Measurements from ENCODE around the gene LRP2BP. TPM values are rescaled to one million over a fixed set of nuclear protein-coding genes. Genes with fewer than 3 reads are reported as not detected.

LRP2BP gene
- polyA plus RNA-seq (2011; rRNA removed), result 0.13 and 0.15 TPM in 2 replicates
- 0.09 and 0.10 TPM in 2 replicates for polyA minus RNA-seq (2011; rRNA and poly(A)+ RNA removed)

DNA sequence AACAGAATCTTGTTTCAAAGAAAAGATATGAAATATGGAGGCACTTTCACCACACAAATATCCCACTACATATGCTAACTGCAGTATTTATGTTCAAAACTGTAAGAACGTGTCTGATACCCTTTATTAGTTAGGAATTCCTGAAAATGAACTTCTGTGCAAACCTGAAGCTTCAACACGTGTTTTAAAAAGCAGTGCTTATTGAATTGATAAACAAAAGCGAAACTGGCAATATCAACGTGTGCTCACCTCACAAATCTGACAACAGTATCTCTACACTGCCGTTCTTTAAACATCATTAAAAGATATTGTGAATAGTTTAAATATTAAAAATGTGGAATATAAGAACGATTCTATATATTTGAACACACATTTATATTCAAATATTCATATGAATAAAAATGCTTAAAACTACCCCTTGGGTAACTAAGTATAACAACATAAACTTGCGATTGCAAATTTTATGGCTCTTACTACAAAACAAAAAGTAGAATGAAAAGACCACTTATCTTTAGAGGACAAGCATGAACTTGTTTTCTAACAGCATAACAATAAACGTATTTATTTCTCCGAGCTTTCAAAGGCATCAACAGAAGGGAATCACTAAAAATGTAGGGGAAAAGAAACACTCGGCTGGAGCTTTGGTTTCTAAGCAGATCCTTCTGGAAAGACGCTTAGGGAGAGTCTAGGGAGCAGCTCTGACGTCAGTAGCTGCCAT lies at the start of gene LRP2BP:
Gene LRP2BP (minus strand): TSS at position 687 of the 718 bp plus-strand sequence. CDS start 17,738 bp downstream, outside the sequence.
- Histone ChIP-seq H3K36me3 (ENCODE audit: control insufficient read depth, insufficient read depth, low read length) (no peaks in the 10 kb centered on the region), H3K27me3 (ENCODE audit: control insufficient read depth, insufficient read depth, low read length) (no peaks in the 10 kb centered on the region), H3K4me3 (ENCODE audit: low read depth, low read length) (peak within 1 kb of the TSS; percentile 84)
- no peak for DNase-seq (ENCODE audit: low read depth)
- POLR2A ChIA-PET, result no interaction called here
- TF ChIP-seq, protein P1, sequence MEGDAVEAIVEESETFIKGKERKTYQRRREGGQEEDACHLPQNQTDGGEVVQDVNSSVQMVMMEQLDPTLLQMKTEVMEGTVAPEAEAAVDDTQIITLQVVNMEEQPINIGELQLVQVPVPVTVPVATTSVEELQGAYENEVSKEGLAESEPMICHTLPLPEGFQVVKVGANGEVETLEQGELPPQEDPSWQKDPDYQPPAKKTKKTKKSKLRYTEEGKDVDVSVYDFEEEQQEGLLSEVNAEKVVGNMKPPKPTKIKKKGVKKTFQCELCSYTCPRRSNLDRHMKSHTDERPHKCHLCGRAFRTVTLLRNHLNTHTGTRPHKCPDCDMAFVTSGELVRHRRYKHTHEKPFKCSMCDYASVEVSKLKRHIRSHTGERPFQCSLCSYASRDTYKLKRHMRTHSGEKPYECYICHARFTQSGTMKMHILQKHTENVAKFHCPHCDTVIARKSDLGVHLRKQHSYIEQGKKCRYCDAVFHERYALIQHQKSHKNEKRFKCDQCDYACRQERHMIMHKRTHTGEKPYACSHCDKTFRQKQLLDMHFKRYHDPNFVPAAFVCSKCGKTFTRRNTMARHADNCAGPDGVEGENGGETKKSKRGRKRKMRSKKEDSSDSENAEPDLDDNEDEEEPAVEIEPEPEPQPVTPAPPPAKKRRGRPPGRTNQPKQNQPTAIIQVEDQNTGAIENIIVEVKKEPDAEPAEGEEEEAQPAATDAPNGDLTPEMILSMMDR (IDR thresholded peaks at IDR 0.05; ENCODE audit: insufficient read depth, low read depth, low read length), result no peak
- CTCF ChIA-PET, result interaction anchor here (1.0 to 1.1 kb wide), 3 partner anchors 9 to 261 kb away, joined by 3 to 5 read pairs (median 3); no protein-coding TSS in a partner anchor

DNA sequence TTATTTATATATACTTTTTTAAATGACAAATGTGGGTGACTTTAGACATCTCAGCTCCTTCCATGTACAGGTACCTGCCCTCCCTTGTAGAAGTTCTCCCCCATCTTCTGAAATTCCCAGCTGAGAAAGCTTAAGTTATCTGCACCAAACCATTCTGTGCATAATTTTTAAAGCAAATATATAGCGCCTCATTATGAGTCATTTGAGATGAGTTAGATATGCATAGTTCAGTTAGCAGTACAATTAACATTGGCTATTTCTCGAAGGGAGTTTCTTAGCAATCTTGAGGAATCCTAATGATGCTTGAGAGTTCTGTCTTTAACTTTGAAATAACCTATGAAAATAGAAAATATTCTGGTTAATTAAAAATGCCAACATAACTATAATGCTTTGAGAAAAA lies 49.5 kb upstream of the LRP2BP start:
- CTCF ChIA-PET, result no interaction called here
- POLR2A ChIA-PET, result no interaction called here

DNA sequence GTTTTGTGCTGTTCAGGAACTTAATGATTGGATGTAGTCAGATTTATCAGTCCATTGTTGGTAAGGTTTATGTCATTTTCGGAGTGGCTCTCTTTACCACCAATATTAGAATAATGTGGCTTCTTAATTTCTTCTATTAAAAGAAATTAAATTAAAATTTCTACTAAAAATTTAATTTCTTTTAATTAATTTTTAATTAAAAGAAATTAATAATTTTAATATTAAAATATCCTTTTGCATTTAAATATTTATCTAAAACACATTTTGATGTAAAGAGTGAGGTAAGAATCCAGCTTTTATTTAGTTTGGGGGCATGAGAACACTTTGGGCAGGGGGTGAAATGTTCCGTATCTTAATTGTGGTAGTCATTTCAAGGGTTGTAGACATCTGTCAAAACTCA lies 45.8 kb upstream of the LRP2BP start:
- H3K36me3 ChIP-seq (ENCODE audit: control insufficient read depth, insufficient read depth, low read length), result no peaks in the 10 kb centered on the region
- TF ChIP-seq, protein P1 (IDR thresholded peaks at IDR 0.05; ENCODE audit: insufficient read depth, low read depth, low read length), result no peak
- H3K27me3 ChIP-seq (ENCODE audit: control insufficient read depth, insufficient read depth, low read length), result no peaks in the 10 kb centered on the region
- POLR2A ChIA-PET, result no interaction called here
- no peak for DNase-seq (ENCODE audit: low read depth)
- no peak overlapping the region for H3K4me3 ChIP-seq (ENCODE audit: low read depth, low read length)
- CTCF ChIA-PET, result no interaction called here

More for the DNA sequence above, 49.5 kb upstream of the LRP2BP start:
- no peaks in the 10 kb centered on the region for H3K36me3 ChIP-seq (ENCODE audit: control insufficient read depth, insufficient read depth, low read length)
- no peak overlapping the region for H3K4me3 ChIP-seq (ENCODE audit: low read depth, low read length)
- DNase-seq (ENCODE audit: low read depth), result no peak
- TF ChIP-seq, protein P1 (IDR thresholded peaks at IDR 0.05; ENCODE audit: insufficient read depth, low read depth, low read length), result no peak
- no peaks in the 10 kb centered on the region for H3K27me3 ChIP-seq (ENCODE audit: control insufficient read depth, insufficient read depth, low read length)

DNA sequence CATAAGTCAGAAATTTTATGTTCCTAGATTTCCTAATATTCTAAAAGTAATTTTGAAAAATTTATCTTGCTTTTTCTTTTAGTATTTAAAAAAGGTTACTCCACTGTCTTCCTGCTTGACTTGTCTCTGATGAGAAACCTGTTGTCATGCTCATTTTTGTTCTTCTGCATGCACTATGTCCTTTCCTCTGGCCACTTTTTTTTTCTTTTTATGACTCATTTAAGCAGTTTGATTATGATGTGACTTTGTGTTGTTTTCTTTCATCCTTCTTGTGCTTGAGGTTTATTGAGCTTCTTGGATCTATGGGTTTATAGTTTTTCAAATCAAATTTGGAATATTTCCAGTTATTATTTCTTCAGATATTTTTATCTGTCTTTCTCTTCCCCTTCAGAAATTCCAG lies 42.1 kb upstream of the LRP2BP start:
- no peak for DNase-seq (ENCODE audit: low read depth)
- ChIA-PET POLR2A (no interaction called here), CTCF (interaction anchor here (0.6 to 1.4 kb wide), 2 partner anchors 11 to 38 kb away, joined by 3 read pairs; no protein-coding TSS in a partner anchor)
- Histone ChIP-seq H3K27me3 (ENCODE audit: control insufficient read depth, insufficient read depth, low read length) (no peaks in the 10 kb centered on the region), H3K36me3 (ENCODE audit: control insufficient read depth, insufficient read depth, low read length) (no peaks in the 10 kb centered on the region), H3K4me3 (ENCODE audit: low read depth, low read length) (no peak overlapping the region)
- TF ChIP-seq, protein P1 (IDR thresholded peaks at IDR 0.05; ENCODE audit: insufficient read depth, low read depth, low read length), result no peak

DNA sequence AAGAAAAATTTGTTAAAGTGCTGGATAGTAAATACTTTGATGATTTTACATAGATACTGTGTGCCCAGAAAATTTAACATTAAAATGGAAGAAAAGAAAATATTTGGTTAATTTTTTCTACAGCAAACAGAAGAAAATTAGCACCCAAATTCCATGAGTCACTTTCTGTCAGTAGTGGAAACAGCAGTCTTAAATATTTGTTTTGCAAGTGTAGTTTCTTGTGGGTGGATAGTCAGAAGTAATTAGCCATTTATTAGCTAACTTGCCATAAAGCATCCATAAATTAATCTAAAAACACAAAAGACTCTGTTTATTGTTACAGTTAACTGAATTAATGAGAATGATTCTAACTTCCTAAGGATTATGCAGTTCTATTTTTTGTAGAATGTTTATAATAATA lies 39.7 kb upstream of the LRP2BP start:
- CTCF ChIA-PET, result no interaction called here
- H3K36me3 ChIP-seq (ENCODE audit: control insufficient read depth, insufficient read depth, low read length), result no peaks in the 10 kb centered on the region
- no peak overlapping the region for H3K4me3 ChIP-seq (ENCODE audit: low read depth, low read length)
- no peak for DNase-seq (ENCODE audit: low read depth)
- POLR2A ChIA-PET, result no interaction called here
- TF ChIP-seq, protein P1 (IDR thresholded peaks at IDR 0.05; ENCODE audit: insufficient read depth, low read depth, low read length), result no peak
- H3K27me3 ChIP-seq (ENCODE audit: control insufficient read depth, insufficient read depth, low read length), result no peaks in the 10 kb centered on the region

Measured in BJ (cell line).